Stimulated activated CD4-positive, alpha-beta T cell treated with anti-CD3 and anti-CD28 coated beads, TNF-alpha, amount 100 ng/mL, for 4 hours (primary cell): ENCODE measurements around the gene PRODH2.
"Not testable (repeated sequence)": the region's sequence is repeated elsewhere in the genome, so short reads cannot be mapped to it uniquely, and the experiment has no call there.

Source experiments
- DNase-seq, 3 experiments: peaks; one replicate each; pipeline ENCODE4 v3.0.0-alpha.2; 2020; ENCODE audit warnings: low read depth in 3 of 3

The PRODH2 gene

GRCh38 chr19:35781650-35782049, 31.0 kb downstream of the PRODH2 start:
- DNase-seq: no peak

DNA sequence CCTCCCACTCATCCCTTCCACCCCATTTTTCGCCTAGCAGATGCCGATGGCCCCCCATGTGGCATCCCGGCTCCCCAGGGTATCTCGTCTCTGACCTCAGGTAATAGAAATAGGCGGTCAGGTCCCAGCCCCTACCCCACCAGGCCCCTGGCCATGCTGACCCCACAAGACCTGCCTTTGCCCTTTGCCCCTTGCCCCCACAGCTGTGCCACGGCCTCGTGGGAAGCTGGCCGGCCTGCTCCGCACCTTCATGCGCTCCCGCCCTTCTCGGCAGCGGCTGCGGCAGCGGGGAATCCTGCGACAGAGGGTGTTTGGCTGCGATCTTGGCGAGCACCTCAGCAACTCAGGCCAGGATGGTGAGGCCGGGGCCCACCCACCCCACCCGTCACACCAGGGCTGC, 31.9 kb downstream of the PRODH2 start:
- DNase-seq: no peak

DNA sequence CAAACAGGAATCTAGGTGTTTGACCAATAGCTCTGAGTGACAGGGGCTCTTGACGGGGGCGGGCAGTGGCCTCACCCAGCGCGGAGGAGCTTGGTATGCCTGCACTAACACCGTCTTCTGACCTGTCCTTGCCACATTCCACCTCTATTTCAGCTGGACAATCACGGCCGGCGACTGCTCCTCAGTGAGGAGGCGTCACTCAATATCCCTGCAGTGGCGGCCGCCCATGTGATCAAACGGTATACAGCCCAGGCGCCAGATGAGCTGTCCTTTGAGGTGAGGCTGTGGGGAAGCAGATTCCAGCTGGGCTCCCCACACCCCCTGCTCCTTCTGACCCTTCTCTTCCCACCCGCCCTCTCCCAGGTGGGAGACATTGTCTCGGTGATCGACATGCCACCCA, 32.6 kb downstream of the PRODH2 start:
- DNase-seq: no peak

GRCh38 chr19:35779033-35779432, 33.6 kb downstream of the PRODH2 start:
- DNase-seq: no peak

- no peak for DNase-seq
Measured at GRCh38 chr19:35777961-35778360, 34.7 kb downstream of the PRODH2 start.

GRCh38 chr19:35777086-35777841, 35.4 kb downstream of the PRODH2 start:
- no peak for DNase-seq

DNA sequence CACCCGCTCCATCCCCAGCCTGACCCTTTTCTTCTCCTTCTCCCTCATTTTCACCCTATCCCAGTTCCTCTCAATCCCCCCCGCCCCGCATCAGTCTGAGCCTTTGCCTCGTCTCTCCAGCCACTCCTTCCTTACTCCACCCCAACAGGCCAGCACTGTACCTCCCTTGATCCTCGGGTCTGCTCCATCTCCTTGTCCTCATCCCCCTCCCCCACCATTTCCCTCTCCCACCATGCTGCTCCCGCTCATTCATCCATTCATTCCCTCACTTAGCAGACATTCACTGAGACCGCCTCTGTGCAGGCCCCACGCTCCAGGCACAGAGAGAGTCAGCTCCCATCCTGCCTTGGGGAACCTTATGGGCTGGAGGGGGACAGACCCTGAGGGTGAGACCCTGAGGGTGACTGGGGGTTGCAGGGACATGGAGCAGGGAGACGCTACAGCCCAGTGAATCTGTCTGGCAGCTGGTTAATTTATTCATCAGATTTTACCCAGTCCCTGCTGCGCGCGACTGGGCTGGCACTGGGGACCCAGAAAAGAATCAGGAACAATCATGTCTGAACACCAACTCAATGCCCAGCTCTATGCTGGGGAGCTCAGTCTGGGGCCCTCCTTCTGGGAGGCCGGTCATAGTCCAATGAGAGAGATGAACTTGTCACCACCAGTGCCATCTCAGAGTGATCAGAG, 36.4 kb downstream of the PRODH2 start:
- DNase-seq: no peak

DNA sequence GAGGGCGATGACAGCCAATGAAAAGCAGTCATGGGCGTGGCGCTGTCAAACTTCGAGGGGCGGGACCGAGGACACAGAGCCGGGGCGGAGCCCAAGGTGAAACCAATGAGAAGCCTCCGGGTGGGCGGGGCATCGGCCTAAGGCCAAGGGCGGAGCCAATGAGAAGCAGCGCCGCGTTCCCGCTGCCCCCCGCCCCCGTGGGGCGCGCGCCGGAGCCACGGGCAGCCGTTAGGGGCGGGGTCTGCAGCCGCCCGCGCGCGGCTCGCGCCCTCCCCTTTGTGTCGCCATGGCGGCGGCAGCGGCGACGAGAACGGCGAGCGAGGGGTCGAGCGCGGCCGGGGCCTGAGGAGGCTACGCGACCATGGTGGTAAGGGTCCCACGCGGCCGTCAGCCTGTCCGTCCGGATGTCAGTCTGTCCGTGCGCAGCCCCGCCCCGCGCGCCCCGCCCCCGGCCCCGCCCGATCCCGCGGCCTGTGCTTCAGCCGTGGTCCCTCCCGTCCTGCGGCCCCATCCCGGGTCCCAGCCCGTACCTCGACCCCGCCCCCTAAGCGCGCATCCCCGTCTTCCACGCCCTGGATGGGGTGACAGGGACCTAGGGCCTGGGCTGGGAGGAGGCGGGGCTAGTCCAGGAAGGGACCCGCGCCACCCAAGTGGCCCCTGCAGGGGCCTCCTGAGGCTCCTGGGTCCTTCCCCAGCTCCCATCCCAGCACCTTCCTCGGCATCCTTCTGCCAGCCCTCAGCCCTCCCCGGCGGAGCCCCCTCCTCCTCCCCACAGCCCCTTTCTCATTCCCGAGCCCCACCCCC, 37.1 kb downstream of the PRODH2 start, which contains the start of gene ARHGAP33:
Gene ARHGAP33, plus strand, starts transcription at position 267 of the 804 bp plus-strand sequence. Its CDS starts 95 bp downstream, at position 362.
- peak; percentile 97 to 98 (median 97) for DNase-seq

DNA sequence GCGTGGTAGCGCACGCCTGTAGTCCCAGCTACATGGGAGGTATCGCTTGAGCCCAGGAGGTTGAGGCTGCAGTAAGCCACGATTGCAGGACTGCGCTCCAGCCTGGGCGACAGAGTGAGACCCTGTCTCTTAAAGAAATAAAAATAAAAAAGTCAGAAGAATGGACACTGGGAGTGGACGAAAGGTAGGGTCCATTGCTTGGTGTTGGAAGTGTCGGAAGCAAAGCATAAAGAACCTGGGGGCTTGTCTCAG, 37.7 kb downstream of the PRODH2 start:
- DNase-seq: no peak

- no peak for DNase-seq
Measured at GRCh38 chr19:35774274-35775045, 38.2 kb downstream of the PRODH2 start.

DNA sequence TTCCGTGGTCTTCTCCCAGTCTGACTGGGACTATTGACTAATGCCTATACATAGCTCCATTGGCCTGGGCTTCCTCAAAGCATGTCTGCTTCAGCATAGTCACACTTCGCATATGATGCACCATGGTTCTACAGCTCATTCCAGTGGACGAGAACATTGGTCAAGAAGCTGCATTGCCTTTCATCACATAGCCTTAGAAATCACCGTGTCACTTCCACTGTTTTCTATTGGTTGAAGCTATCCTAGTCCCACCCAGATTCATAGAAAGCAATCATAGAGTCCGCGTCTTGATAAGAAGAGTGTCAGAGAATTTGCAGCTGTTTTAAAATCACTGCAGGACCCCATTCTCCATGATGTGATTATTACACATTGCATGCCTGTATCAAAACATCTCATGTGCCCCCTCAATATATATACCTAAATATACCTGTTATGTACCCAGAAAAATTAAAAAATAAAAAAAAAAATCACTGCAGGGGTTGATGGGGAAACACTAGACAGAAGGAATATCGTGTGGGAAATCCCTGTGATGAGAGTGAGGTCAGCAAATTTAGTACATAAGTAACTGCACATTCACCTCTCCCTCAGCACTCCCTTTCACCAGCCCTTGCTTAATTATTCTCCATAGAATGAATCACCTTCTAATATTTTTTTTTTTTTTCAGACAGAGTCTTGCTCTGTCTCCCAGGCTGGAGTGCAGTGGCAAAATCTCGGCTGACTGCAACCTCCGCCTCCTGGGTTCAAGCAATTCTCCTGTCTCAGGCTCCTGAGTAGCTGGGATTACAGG, 39.4 kb downstream of the PRODH2 start:
- DNase-seq: no peak

- not testable (repeated sequence) for DNase-seq
Measured at GRCh38 chr19:35772362-35772761, 40.3 kb downstream of the PRODH2 start.

GRCh38 chr19:35768082-35768421, 44.6 kb downstream of the PRODH2 start:
- no peak for DNase-seq

DNA sequence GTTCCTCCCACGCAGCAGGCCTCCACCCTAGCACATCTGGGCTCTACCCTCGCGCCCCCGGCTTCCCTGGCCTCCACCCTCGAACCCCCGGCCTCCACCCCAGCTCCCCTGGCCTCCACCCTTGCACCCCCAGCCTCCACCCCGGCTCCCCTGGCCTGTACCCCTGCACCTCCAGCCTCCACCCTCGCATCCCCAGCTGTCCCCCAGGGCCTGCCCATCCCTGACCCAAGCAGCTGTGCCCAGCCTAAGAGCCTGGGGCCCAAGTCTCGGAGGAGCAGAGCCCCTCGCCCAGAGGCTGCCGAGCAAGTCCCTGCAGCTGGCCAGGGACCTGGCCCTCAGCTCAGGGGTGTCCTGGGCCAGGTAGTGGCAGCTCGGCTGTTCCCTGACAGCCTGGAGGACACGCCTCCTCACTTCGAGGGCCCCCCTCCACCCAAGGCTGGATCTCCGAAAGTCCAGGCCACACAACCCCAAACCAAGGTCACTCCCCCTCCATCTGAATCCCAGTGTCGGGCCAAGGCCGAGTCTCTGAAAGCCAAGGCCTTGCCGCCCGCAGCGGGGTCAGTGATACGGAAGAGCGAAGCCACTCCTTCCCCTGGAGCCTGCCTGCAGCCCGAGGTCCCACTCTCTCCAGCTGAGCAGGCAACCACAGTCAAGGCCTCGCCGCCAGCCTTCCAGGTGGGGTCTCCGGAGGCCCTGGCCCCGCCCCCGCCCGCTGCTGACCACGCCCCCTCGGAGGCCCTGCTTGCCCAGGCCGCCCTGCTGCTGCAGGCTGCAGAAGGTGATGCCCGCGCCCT, 45.2 kb downstream of the PRODH2 start:
- DNase-seq: no peak

DNA sequence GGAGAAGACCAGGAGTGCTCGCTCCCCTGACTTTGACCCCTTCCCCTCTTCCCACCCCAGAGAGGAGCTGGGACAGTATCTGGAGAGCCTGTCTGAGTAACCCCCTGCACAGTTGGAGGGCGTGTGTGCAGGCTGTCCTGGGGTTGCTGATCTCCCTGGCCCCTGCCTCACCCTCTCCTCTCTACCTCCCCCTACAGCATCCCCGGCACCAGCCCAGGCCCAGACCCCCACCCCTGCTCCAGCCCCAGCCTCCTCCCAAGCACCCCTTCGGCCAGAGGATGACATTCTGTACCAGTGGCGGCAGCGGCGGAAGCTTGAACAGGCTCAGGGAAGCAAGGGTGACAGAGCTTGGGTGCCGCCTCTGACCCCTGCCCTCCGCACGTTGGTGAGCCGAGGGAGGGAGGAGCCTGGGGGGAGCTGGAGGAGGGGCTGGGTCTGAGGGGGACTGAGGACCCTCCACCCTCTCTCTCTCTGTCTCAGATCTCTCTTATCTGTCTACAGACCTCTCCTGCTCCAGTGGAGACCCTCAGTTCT, 46.0 kb downstream of the PRODH2 start:
- DNase-seq: no peak

- no peak for DNase-seq
Measured at GRCh38 chr19:35764432-35765315, 48.0 kb downstream of the PRODH2 start.

DNA sequence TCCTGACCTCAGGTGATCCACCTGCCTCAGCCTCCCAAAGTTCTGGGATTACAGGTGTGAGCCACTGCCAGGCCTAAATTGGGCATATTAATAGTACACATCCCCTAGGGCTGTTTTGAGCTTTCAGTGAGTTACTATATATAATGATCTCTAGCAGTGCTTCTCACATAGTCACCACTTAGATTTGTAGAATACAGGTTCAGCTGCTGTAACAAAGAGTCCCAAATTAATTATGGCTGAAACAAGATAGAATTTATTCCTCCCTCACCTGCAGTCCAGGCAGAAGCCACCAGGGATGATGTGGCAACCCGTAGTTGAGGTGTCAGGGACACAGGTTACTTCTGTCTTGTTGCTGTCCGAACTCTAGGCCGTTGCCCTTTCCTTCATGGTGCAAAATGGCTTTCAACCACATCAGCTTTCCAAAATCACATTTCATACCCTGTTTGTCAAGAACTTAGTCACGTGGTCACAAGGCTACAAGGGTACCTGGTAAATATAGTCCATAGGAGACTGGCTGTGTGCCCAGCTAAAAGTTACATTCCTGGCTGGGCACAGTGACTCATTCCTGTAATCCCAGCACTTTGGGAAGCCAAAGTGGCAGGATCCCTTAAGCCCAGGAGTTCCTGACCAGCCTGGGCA, 51.8 kb downstream of the PRODH2 start:
- no peak for DNase-seq

GRCh38 chr19:35759697-35760096, 52.9 kb downstream of the PRODH2 start:
- DNase-seq: no peak
